Measurements from ENCODE around the gene AOAH.

GRCh38 chr7:36724996-36725395 lies 702 bp upstream of the AOAH start:
- TF ChIP-seq, protein P1, sequence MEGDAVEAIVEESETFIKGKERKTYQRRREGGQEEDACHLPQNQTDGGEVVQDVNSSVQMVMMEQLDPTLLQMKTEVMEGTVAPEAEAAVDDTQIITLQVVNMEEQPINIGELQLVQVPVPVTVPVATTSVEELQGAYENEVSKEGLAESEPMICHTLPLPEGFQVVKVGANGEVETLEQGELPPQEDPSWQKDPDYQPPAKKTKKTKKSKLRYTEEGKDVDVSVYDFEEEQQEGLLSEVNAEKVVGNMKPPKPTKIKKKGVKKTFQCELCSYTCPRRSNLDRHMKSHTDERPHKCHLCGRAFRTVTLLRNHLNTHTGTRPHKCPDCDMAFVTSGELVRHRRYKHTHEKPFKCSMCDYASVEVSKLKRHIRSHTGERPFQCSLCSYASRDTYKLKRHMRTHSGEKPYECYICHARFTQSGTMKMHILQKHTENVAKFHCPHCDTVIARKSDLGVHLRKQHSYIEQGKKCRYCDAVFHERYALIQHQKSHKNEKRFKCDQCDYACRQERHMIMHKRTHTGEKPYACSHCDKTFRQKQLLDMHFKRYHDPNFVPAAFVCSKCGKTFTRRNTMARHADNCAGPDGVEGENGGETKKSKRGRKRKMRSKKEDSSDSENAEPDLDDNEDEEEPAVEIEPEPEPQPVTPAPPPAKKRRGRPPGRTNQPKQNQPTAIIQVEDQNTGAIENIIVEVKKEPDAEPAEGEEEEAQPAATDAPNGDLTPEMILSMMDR (IDR thresholded peaks at IDR 0.05; ENCODE audit: insufficient read depth, low read length), result no peak
- no peak for TF ChIP-seq GABPA (IDR thresholded peaks at IDR 0.05; ENCODE audit: low read depth)
